Gastrocnemius medialis (tissue), 4 donors: ENCODE data around the gene BEX3.

ENCODE experiments used
- CTCF ChIP-seq, 5 experiments: fragments of 450-650 bp in 3 of 5; fragments of 200-600 bp in 2 of 5; sonication (generic) in 2 of 5; IDR thresholded peaks in 4 of 5; conservative IDR thresholded peaks in 1 of 5; 1 replicate in 4 of 5; 2 replicates in 1 of 5; pipeline ENCODE4 v1.5.1; 2016 to 2019; ENCODE audit warnings: antibody characterized with exemption in 5 of 5, mild to moderate bottlenecking in 3 of 5, moderate library complexity in 3 of 5
- POLR2A ChIP-seq, 2 donors: fragments of 450-650 bp; IDR thresholded peaks; one replicate each; pipeline ENCODE4 v1.6.1; 2017; ENCODE audit warnings: antibody characterized with exemption in 2 of 2, mild to moderate bottlenecking in 2 of 2, moderate library complexity in 2 of 2

GRCh38 chrX:103329991-103330390 is 46.3 kb upstream of the BEX3 start, which contains the start of gene TCEAL7:
- TF ChIP-seq CTCF (IDR thresholded peaks at IDR 0.05 in 4 of 5, conservative IDR thresholded peaks at IDR 0.05 in 1 of 5): no peak
- no peak for TF ChIP-seq POLR2A (IDR thresholded peaks at IDR 0.05)
